ENCODE results near the gene PCP4. TPM values are rescaled to one million over a fixed set of nuclear protein-coding genes. Genes with fewer than 3 reads are reported as not detected.

Gene PCP4
- total RNA-seq, 1 donor from 2014 or later: 1.6 TPM

DNA sequence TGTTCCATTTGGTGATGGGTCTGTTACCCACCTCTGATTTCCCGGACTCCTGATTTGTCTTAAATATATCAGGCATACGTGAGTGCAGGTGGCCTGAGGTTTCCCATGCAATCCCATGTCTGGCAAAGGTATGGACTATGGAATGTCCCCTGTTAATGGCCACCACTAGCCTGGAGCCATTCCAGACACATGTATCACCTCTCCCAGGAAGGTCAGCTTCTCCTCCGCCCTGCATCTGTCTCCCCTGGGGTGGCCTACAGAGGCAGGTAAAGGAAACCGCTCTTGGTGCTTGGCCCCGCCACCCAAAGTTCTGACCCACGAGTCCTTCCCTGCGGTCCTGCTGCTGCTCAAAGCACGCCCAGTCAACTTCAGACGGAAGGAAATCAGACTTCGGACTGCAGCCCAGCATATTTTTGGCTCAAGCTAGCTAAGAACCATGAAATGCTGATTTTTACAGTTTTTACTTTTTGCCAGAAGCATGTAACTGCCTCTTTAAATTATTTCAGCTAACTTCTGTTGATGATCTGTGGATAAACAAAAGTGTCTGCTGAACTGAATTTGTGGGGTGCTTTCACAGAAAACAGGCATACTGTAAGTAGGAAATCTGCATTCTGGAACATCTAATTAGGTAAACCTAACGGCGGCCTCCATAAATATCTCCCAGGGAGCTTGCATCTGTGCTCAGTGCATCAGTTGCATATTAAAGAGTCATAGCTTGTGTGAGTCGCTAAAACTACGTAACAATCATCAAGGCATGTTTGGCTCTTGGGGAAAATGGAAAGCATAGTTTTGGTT lies 105.9 kb downstream of the PCP4 start:
- DNase-seq: no peak

DNA sequence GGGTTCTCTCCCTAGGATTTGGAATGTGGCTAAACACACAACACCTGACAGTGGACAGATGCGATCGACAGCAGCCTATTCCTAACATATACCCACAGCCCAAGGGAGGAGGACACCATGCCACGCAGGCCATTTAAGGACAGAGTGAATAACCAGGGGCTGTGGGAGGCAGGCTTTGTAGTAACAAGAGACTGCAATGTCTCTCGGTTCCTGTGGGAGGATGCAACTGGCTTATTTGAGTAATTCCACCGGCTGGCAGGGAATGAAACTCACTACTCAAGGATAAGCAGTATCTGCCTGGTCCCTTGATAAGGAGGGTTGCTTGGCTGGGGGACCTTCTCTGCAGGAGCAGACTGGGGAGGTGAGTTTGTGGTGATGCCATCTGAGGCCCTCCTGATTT lies 109.6 kb downstream of the PCP4 start:
- no peak for DNase-seq

Other genes with a start within 250 kb of the PCP4 start
- 0.78 TPM for gene IGSF5, start 122.3 kb upstream of the PCP4 start, total RNA-seq